HCT116 (cell line): Measurements from ENCODE around the gene RAB27A. TPM values are rescaled to one million over a fixed set of nuclear protein-coding genes. Genes with fewer than 3 reads are reported as not detected.
A peak's percentile ranks its signal among the peaks of the same experiment; 100 is the strongest.

Experiments used
- ATAC-seq: fragments of 200-7000 bp; cut with Tn5 transposase; 2 replicates; pipeline ENCODE4 v1.9.1; 2020; ENCODE audit warnings: mild to moderate bottlenecking, moderate library complexity
- BruUV-seq: library from RNA; stranded (reverse); fragments of 400-500 nt; replicated peaks from 2 replicates; lab custom pipeline; 2021; lab: Mats Ljungman, UMichigan
- CTCF ChIA-PET: fragments of 300-600 bp; sonication (Branson Sonifier 250); formaldehyde crosslinking; loops from one replicate; lab custom pipeline; 2021; ENCODE audit warnings: antibody characterized with exemption; lab: Charles Lee
- POLR2A ChIA-PET: fragments of 300-600, 350-600 bp; sonication (Branson Sonifier 250); formaldehyde crosslinking; loops from one replicate; lab custom pipeline; 2021; ENCODE audit warnings: antibody characterized with exemption; lab: Charles Lee
- RAD21 ChIA-PET, 2 experiments: fragments of 300-600 bp; sonication (Branson Sonifier 250); formaldehyde crosslinking; loops; one replicate each; lab custom pipeline; 2023; ENCODE audit warnings: low total read pairs in 2 of 2; ENCODE audit not compliant: uncharacterized antibody in 2 of 2, unreplicated experiment in 2 of 2, low non-redundant PET in 1 of 2; lab: Charles Lee
- DNase-seq: peaks from one replicate; pipeline ENCODE4 v3.0.0-alpha.2; 2010; ENCODE audit warnings: low read depth, low spot score
- H2AFZ ChIP-seq: fragments of 200-600 bp; shearing (Covaris generic), sonication (generic); 2 replicates; pipeline ENCODE4 v1.6.1; 2017; ENCODE audit warnings: low read depth, mixed run types, mixed read lengths, antibody characterized with exemption, low read length; ENCODE audit not compliant: poor library complexity, severe bottlenecking
- H3K27ac ChIP-seq: 2 replicates; pipeline ENCODE4 v1.5.1; 2012; ENCODE audit warnings: low read depth, low read length
- H3K27me3 ChIP-seq: fragments of 200-600 bp; sonication (generic); 2 replicates; pipeline ENCODE4 v1.6.1; 2016; ENCODE audit warnings: mixed run types, low read length, mixed read lengths; ENCODE audit not compliant: insufficient read depth
- H3K36me3 ChIP-seq, 2 experiments: fragments of 200-500 bp in 1 of 2; fragments of 200-600 bp in 1 of 2; sonication (Bioruptor generic) in 1 of 2; sonication (generic) in 1 of 2; 2 replicates each; pipeline versions ENCODE4 v1.5.1 to v1.6.1; 2014 to 2016; ENCODE audit warnings: low read length in 2 of 2, inconsistent platforms in 1 of 2, mixed read lengths in 1 of 2, mixed run types in 1 of 2; ENCODE audit not compliant: insufficient read depth in 2 of 2, control insufficient read depth in 1 of 2
- H3K4me1 ChIP-seq, 2 experiments: fragments of 200-600 bp in 1 of 2; sonication (generic) in 1 of 2; 2 replicates each; pipeline versions ENCODE4 v1.5.1 to v1.6.1; 2012 to 2017; ENCODE audit warnings: low read length in 2 of 2, inconsistent platforms in 1 of 2, mild to moderate bottlenecking in 1 of 2, mixed read lengths in 1 of 2, mixed run types in 1 of 2, moderate library complexity in 1 of 2; ENCODE audit not compliant: insufficient read depth in 2 of 2, control insufficient read depth in 1 of 2
- H3K4me2 ChIP-seq: fragments of 200-600 bp; sonication (generic); 2 replicates; pipeline ENCODE4 v1.6.1; 2017; ENCODE audit warnings: mixed run types, low read length, mixed read lengths
- H3K4me3 ChIP-seq, 2 experiments: fragments of 200-600 bp in 1 of 2; sonication (generic) in 1 of 2; replicated peaks in 1 of 2; 2 replicates each; pipeline ENCODE4 v1.5.1; 2011 to 2016; ENCODE audit warnings: low read length in 2 of 2, control low read depth in 1 of 2, low read depth in 1 of 2, mild to moderate bottlenecking in 1 of 2, mixed read lengths in 1 of 2, mixed run types in 1 of 2
- H3K79me2 ChIP-seq: fragments of 200-600 bp; sonication (generic); 2 replicates; pipeline ENCODE4 v1.6.1; 2017; ENCODE audit warnings: mild to moderate bottlenecking, mixed run types, low read length, moderate library complexity, mixed read lengths; ENCODE audit not compliant: insufficient read depth
- H3K9ac ChIP-seq: fragments of 200-600 bp; sonication (generic); 2 replicates; pipeline ENCODE4 v1.6.1; 2016; ENCODE audit warnings: low read length, mixed read lengths
- H3K9me2 ChIP-seq: fragments of 200-600 bp; sonication (generic), shearing (Covaris generic); 2 replicates; pipeline ENCODE4 v1.6.1; 2017; ENCODE audit warnings: mixed run types, mild to moderate bottlenecking, moderate library complexity; ENCODE audit not compliant: insufficient read depth
- H3K9me3 ChIP-seq, 2 experiments: fragments of 200-500 bp in 1 of 2; fragments of 200-600 bp in 1 of 2; sonication (Bioruptor generic) in 1 of 2; sonication (generic) in 1 of 2; 2 replicates each; pipeline ENCODE4 v1.6.1; 2014 to 2017; ENCODE audit warnings: low read length in 2 of 2, mixed read lengths in 2 of 2, inconsistent platforms in 1 of 2, low read depth in 1 of 2, mild to moderate bottlenecking in 1 of 2, mixed run types in 1 of 2, moderate library complexity in 1 of 2; ENCODE audit not compliant: control insufficient read depth in 1 of 2, insufficient read depth in 1 of 2
- H4K20me1 ChIP-seq: fragments of 200-600 bp; sonication (generic), shearing (Covaris generic); 2 replicates; pipeline ENCODE4 v1.6.1; 2017; ENCODE audit warnings: mixed run types, mild to moderate bottlenecking, moderate library complexity; ENCODE audit not compliant: insufficient read depth
- CEBPB ChIP-seq: IDR thresholded peaks from 2 replicates; pipeline ENCODE4 v1.6.1; 2012; ENCODE audit warnings: low read depth
- ELF1 ChIP-seq: IDR thresholded peaks from 2 replicates; pipeline ENCODE4 v1.6.1; 2012; ENCODE audit warnings: low read depth, borderline replicate concordance
- EZH2 ChIP-seq: fragments of 200-600 bp; sonication (generic); IDR thresholded peaks from 2 replicates; pipeline ENCODE4 v1.6.1; 2017; ENCODE audit warnings: antibody characterized with exemption, mixed run types
- EZH2phosphoT487 ChIP-seq: fragments of 200-600 bp; IDR thresholded peaks from 2 replicates; pipeline ENCODE4 v1.6.1; 2018; ENCODE audit warnings: antibody characterized with exemption, borderline replicate concordance
- FOSL1 ChIP-seq: IDR thresholded peaks from 2 replicates; pipeline ENCODE4 v1.6.1; 2012; ENCODE audit warnings: low read depth
- MAX ChIP-seq: IDR thresholded peaks from 2 replicates; pipeline ENCODE4 v1.6.1; 2012
- POLR2A ChIP-seq: IDR thresholded peaks from 2 replicates; pipeline ENCODE4 v1.7.0; 2011; ENCODE audit warnings: borderline replicate concordance; ENCODE audit not compliant: insufficient read depth, insufficient read length; ENCODE audit errors: extremely low read depth
- POLR2AphosphoS5 ChIP-seq: IDR thresholded peaks from 2 replicates; pipeline ENCODE4 v1.6.1; 2011; ENCODE audit warnings: mild to moderate bottlenecking, low read depth, low read length, moderate library complexity
- SRF ChIP-seq: IDR thresholded peaks from 2 replicates; pipeline ENCODE4 v1.6.1; 2012; ENCODE audit warnings: low read depth
- TCF7L2 ChIP-seq: IDR thresholded peaks from 2 replicates; pipeline ENCODE4 v1.7.0; 2011; ENCODE audit warnings: borderline replicate concordance, inconsistent platforms; ENCODE audit not compliant: insufficient read depth, insufficient read length; ENCODE audit errors: extremely low read depth
- YY1 ChIP-seq: IDR thresholded peaks from 2 replicates; pipeline ENCODE4 v1.6.1; 2011; ENCODE audit warnings: low read length, low read depth, moderate library complexity, mild to moderate bottlenecking; ENCODE audit not compliant: insufficient replicate concordance; ENCODE audit errors: extremely low read depth
- ZBTB33 ChIP-seq: IDR thresholded peaks from 2 replicates; pipeline ENCODE4 v1.6.1; 2011; ENCODE audit warnings: mild to moderate bottlenecking, low read length, moderate library complexity; ENCODE audit not compliant: insufficient replicate concordance; ENCODE audit errors: extremely low read depth
- ZFX ChIP-seq: fragments of 450-650 bp; IDR thresholded peaks from 2 replicates; pipeline ENCODE4 v1.6.1; 2017
- intact Hi-C: fragments of 100-400 bp; cut with micrococcal nuclease; formaldehyde crosslinking; loops from 2 replicates; pipeline ENCODE4 v1.10.0; 2022
- total RNA-seq: library from RNA; stranded (reverse); gene quantifications from one replicate; pipeline ENCODE4 v1.2.1, GENCODE V29; 2021; ENCODE audit not compliant: unreplicated experiment
- TF ChIP-seq, protein P1 (sequence below), 3 experiments: fragments of 200-600 bp in 1 of 3; sonication (generic) in 1 of 3; IDR thresholded peaks in 2 of 3; conservative IDR thresholded peaks in 1 of 3; 2 replicates each; pipeline ENCODE4 v1.5.1; 2012 to 2017; ENCODE audit warnings: low read depth in 2 of 3, low read length in 2 of 3, antibody characterized with exemption in 1 of 3, borderline replicate concordance in 1 of 3, control low read depth in 1 of 3, mild to moderate bottlenecking in 1 of 3, mixed read lengths in 1 of 3, mixed run types in 1 of 3, moderate library complexity in 1 of 3; ENCODE audit not compliant: insufficient read depth in 1 of 3

The RAB27A gene
- total RNA-seq, 1 experiment from 2014 or later: 8.8 TPM

- Histone ChIP-seq H3K27me3 (no peaks in the 10 kb centered on the region), H3K9me3 (no peaks in the 10 kb centered on the region), H3K27ac (no peak overlapping the region), H2AFZ (no peak overlapping the region), H3K9ac (no peak overlapping the region), H3K79me2 (no peaks in the 10 kb centered on the region), H3K4me1 (no peaks in the 10 kb centered on the region), H3K36me3 (no peaks in the 10 kb centered on the region), H3K9me2 (no peaks in the 10 kb centered on the region), H3K4me3 (no peak overlapping the region)
- POLR2A ChIA-PET: no interaction called here
- RAD21 ChIA-PET: no interaction called here
- no peak for DNase-seq
- no TSS peak for BruUV-seq
- no peak for ATAC-seq
- CTCF ChIA-PET: interaction anchor here (2.2 kb wide), 1 partner anchor 214 kb away, joined by 7 read pairs; no protein-coding TSS in a partner anchor
- TF ChIP-seq FOSL1: no peak
- peak; percentile 50 for TF ChIP-seq CEBPB
- TF ChIP-seq, all 23 proteins: peak for 1
- intact Hi-C loops: no loop called here
- no peaks in the 10 kb centered on the region for H4K20me1 ChIP-seq
- no peak overlapping the region for H3K4me2 ChIP-seq
These were observed 68.3 kb downstream of the RAB27A start for GRCh38 chr15:55221090-55222011.

- no peak overlapping the region for H3K4me2 ChIP-seq
- no peak overlapping the region for H3K9ac ChIP-seq
- H4K20me1 ChIP-seq: no peaks in the 10 kb centered on the region
- no peaks in the 10 kb centered on the region for H3K9me3 ChIP-seq
- DNase-seq (no peak), ATAC-seq (no peak)
- H3K79me2 ChIP-seq: no peaks in the 10 kb centered on the region
- ChIA-PET RAD21 (no interaction called here), POLR2A (no interaction called here), CTCF (interaction anchor here (1.4 to 2.2 kb wide), 2 partner anchors 213 to 215 kb away, joined by 3 to 7 read pairs; no protein-coding TSS in a partner anchor)
- no peak overlapping the region for H3K27ac ChIP-seq
- no peak overlapping the region for H2AFZ ChIP-seq
- no peaks in the 10 kb centered on the region for H3K36me3 ChIP-seq
- BruUV-seq: no TSS peak
- intact Hi-C loops: no loop called here
- no peaks in the 10 kb centered on the region for H3K4me1 ChIP-seq
- H3K9me2 ChIP-seq: no peaks in the 10 kb centered on the region
- H3K27me3 ChIP-seq: no peaks in the 10 kb centered on the region
- H3K4me3 ChIP-seq: no peak overlapping the region
- TF ChIP-seq MAX (no peak), EZH2 (no peak), ELF1 (no peak), SRF (no peak), ZFX (no peak), YY1 (no peak), TCF7L2 (no peak), POLR2A (no peak), POLR2AphosphoS5 (no peak), EZH2phosphoT487 (no peak), ZBTB33 (no peak), FOSL1 (no peak)
- TF ChIP-seq, protein P1, sequence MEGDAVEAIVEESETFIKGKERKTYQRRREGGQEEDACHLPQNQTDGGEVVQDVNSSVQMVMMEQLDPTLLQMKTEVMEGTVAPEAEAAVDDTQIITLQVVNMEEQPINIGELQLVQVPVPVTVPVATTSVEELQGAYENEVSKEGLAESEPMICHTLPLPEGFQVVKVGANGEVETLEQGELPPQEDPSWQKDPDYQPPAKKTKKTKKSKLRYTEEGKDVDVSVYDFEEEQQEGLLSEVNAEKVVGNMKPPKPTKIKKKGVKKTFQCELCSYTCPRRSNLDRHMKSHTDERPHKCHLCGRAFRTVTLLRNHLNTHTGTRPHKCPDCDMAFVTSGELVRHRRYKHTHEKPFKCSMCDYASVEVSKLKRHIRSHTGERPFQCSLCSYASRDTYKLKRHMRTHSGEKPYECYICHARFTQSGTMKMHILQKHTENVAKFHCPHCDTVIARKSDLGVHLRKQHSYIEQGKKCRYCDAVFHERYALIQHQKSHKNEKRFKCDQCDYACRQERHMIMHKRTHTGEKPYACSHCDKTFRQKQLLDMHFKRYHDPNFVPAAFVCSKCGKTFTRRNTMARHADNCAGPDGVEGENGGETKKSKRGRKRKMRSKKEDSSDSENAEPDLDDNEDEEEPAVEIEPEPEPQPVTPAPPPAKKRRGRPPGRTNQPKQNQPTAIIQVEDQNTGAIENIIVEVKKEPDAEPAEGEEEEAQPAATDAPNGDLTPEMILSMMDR (IDR thresholded peaks at IDR 0.05 in 2 of 3, conservative IDR thresholded peaks at IDR 0.05 in 1 of 3; ENCODE audit: borderline replicate concordance in 1 of 3, insufficient read depth in 1 of 3, low read depth in 2 of 3, low read length in 2 of 3): no peak
These were observed 69.0 kb downstream of the RAB27A start for GRCh38 chr15:55220606-55221005.
